GM20000 (cell line): ENCODE results near the gene HS6ST3.

Source experiments
- DNase-seq: peaks from one replicate; pipeline ENCODE4 v3.0.0; 2012; ENCODE audit warnings: low spot score
- CTCF ChIP-seq: IDR thresholded peaks from 2 replicates; pipeline ENCODE4 v1.5.1; 2012; ENCODE audit warnings: mild to moderate bottlenecking, control low read depth; ENCODE audit errors: extremely low read depth, missing control alignments

Gene HS6ST3

GRCh38 chr13:96065849-96066248 lies 24.1 kb upstream of the HS6ST3 start:
- DNase-seq = no peak
- TF ChIP-seq CTCF = no peak

GRCh38 chr13:96068729-96069128 lies 21.2 kb upstream of the HS6ST3 start:
- no peak for TF ChIP-seq CTCF
- no peak for DNase-seq

- no peak for DNase-seq
- no peak for TF ChIP-seq CTCF
Measured at GRCh38 chr13:96071504-96071903, 18.4 kb upstream of the HS6ST3 start.

GRCh38 chr13:96072392-96072791 lies 17.5 kb upstream of the HS6ST3 start:
- TF ChIP-seq CTCF = no peak
- no peak for DNase-seq

- no peak for TF ChIP-seq CTCF
- no peak for DNase-seq
Measured at GRCh38 chr13:96075953-96076543, 13.9 kb upstream of the HS6ST3 start.

- DNase-seq = no peak
- no peak for TF ChIP-seq CTCF
Measured at GRCh38 chr13:96080676-96081075, 9.2 kb upstream of the HS6ST3 start.

- no peak for DNase-seq
- no peak for TF ChIP-seq CTCF
Measured at GRCh38 chr13:96081888-96082287, 8.0 kb upstream of the HS6ST3 start.

GRCh38 chr13:96082640-96083039 lies 7.3 kb upstream of the HS6ST3 start:
- no peak for DNase-seq
- no peak for TF ChIP-seq CTCF
